SK-N-SH (cell line): ENCODE measurements around the gene ABHD11.

Experiments used
- CTCF ChIP-seq: fragments of 200-600 bp; sonication (generic); IDR thresholded peaks from 2 replicates; pipeline ENCODE4 v1.6.1; 2017; ENCODE audit warnings: antibody characterized with exemption, mild to moderate bottlenecking, moderate library complexity
- FOXM1 ChIP-seq: IDR thresholded peaks from 2 replicates; pipeline ENCODE4 v1.4.0; 2012; ENCODE audit warnings: low read depth, mild to moderate bottlenecking
- GABPA ChIP-seq: IDR thresholded peaks from 2 replicates; pipeline ENCODE4 v1.4.0; 2012; ENCODE audit warnings: low read depth, mild to moderate bottlenecking
- JUND ChIP-seq: IDR thresholded peaks from 2 replicates; pipeline ENCODE4 v1.4.0; 2012
- MXI1 ChIP-seq: IDR thresholded peaks from 2 replicates; pipeline ENCODE4 v1.6.1; 2012; ENCODE audit warnings: mild to moderate bottlenecking, low read depth, low read length, improper control_type of control experiment
- NRF1 ChIP-seq: IDR thresholded peaks from 2 replicates; pipeline ENCODE4 v1.6.1; 2012; ENCODE audit warnings: low read depth, mild to moderate bottlenecking, low read length
- POLR2AphosphoS5 ChIP-seq: IDR thresholded peaks from 2 replicates; pipeline ENCODE4 v1.6.1; 2012; ENCODE audit warnings: low read depth, low read length
- RAD21 ChIP-seq: IDR thresholded peaks from 2 replicates; pipeline ENCODE4 v1.6.1; 2012; ENCODE audit warnings: mild to moderate bottlenecking, low read length
- RFX5 ChIP-seq: IDR thresholded peaks from 2 replicates; pipeline ENCODE4 v1.6.1; 2012; ENCODE audit warnings: mild to moderate bottlenecking, improper control_type of control experiment, low read length
- SMC3 ChIP-seq: IDR thresholded peaks from 2 replicates; pipeline ENCODE4 v1.6.1; 2012; ENCODE audit warnings: low read depth, low read length, improper control_type of control experiment
- TAF1 ChIP-seq: IDR thresholded peaks from 2 replicates; pipeline ENCODE4 v1.6.1; 2012; ENCODE audit warnings: low read depth, mild to moderate bottlenecking, low read length, moderate library complexity, borderline replicate concordance
- TCF12 ChIP-seq: IDR thresholded peaks from 2 replicates; pipeline ENCODE4 v1.4.0; 2012

- no peak for TF ChIP-seq CTCF
- TF ChIP-seq POLR2AphosphoS5, result no peak
- TF ChIP-seq TAF1, result no peak
- no peak for TF ChIP-seq MXI1
- no peak for TF ChIP-seq TCF12
- no peak for TF ChIP-seq SMC3
- no peak for TF ChIP-seq RFX5
- no peak for TF ChIP-seq FOXM1
- TF ChIP-seq JUND, result no peak
- no peak for TF ChIP-seq RAD21
- TF ChIP-seq NRF1, result no peak
- TF ChIP-seq GABPA, result no peak
Observed at GRCh38 chr7:73688288-73688687, 50.3 kb downstream of the ABHD11 start.
